GM11168 (cell line): Measurements from ENCODE around the gene DAGLB.
"Not testable (repeated sequence)": the region's sequence is repeated elsewhere in the genome, so short reads cannot be mapped to it uniquely, and the experiment has no call there.

Source experiments
- in situ Hi-C: fragments of 300-500 bp; cut with MboI; formaldehyde crosslinking; loops from one replicate; pipeline ENCODE4 v1.12.0; 2022; ENCODE audit warnings: low sequenced_read_pairs; ENCODE audit not compliant: unreplicated experiment

Gene DAGLB

DNA sequence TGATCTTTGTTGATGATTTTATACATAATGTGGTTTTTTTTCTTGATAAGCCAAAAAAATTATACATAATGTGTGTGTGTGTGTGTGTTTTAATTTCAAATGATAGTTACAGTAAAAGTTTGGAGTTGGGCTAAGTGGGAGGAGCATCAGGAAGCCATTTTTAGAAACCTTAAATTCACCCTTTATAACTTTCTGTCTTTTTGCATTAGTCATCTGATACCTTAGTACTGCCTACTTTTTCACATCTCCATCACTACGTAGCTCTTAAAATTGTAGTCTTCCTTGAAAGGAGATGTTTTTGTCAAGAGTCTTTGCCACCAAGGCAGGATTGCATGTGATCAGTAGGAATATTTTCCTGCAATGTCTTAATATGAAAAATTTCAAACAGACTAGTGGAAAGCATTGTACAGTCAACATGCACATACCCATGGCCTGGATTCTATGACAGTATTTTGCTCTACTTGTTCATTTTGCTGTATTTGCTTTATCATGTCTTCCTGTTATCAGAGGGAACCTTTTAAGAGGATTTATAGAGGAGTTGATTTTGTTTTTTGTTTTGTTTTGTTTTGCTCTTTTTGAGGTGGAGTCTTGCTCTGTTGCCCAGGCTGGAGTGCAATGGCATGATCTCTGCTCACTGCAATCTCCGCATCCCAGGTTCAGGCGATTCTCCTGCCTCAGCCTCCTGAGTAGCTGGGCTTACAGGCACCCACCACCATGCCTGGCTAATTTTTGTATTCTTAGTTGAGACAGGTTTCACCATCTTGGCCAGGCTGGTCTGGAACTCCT lies 67.3 kb downstream of the DAGLB start:
- in situ Hi-C loops, result no loop called here

DNA sequence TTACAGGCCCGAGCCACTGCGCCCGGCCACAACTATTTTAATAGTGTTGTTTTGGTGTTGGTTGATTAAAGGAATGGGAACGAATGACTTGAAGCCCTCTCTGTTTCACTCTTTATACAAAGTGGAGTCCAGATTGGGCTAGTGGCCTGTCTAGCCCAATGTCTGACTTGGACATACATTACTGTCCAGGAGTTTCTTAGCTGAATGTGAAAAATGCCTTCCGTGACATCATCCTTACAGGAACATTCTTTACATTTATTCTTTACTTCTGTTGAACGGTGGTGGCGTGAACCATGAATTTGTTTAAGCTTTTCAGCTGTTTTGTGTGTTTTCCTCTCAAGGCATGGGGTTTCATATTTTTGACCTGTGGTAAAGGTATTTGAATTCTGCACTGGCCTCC lies 67.9 kb downstream of the DAGLB start:
- in situ Hi-C loops, result no loop called here

DNA sequence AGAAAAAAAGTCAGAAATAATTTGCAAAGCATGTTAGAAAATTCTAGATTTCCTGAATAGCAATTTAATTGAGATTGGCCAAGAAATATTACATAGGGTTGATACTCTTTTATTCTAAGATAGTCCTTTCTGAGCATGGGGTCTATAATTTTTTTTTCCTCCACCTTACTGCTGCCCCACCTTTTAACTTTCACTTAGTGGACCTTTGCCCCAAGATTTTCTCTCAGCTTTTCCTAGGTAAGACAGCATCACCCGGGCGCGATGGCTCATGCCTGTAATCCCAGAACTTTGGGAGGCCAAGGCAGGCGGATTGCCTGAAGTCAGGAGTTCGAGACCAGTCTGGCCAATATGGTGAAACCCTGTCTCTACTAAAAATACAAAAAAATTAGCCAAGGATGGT lies 69.2 kb downstream of the DAGLB start:
- in situ Hi-C loops, result not testable (repeated sequence)

GRCh38 chr7:6376820-6377219 lies 70.9 kb downstream of the DAGLB start:
- in situ Hi-C loops, result no loop called here

GRCh38 chr7:6375348-6376101 lies 72.2 kb downstream of the DAGLB start:
- in situ Hi-C loops, result no loop called here

DNA sequence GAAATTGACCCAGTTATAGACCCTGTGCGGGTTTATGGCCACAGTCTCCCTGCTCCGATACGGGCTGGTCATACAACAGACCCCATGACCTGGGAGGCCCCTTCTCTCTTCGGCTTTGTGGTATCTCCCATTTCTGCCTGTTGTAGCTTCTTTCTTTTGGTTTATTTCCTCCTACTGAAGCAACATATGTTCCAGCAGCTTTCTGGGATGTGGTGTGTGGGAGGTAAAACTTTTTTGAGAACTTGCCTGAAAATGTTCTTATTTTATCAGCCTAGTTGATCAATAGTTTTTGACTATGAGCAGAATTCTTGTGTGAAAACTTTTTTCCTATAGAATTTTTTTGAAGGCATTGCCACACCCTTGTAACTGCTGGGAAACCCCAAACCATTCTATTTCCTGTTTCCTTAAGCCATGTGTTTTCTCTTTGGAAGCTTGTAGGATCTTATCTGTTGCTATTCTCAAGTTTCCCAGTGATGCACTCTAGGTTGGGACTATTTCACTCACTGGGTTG lies 80.0 kb downstream of the DAGLB start:
- in situ Hi-C loops, result no loop called here

GRCh38 chr7:6365451-6365850 lies 82.3 kb downstream of the DAGLB start:
- in situ Hi-C loops, result no loop called here

DNA sequence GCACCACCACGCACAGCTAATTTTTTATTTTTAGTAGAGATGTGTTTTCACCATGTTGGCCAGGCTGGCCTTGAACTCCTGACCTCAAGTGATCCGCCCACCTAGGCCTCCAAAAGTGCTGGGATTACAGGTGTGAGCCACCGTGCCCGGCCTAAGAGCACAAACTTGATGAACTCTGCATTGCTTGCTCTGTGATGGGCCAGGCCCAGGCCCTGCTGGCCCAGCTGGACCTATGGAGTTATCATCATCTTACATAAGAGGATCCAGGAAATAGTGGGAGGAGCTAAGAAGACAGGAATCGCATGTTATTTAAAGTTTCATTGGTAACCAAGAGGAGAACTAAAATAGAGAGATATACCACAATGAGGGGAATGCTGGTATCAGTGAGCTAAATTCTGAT lies 86.9 kb downstream of the DAGLB start:
- in situ Hi-C loops, result no loop called here

DNA sequence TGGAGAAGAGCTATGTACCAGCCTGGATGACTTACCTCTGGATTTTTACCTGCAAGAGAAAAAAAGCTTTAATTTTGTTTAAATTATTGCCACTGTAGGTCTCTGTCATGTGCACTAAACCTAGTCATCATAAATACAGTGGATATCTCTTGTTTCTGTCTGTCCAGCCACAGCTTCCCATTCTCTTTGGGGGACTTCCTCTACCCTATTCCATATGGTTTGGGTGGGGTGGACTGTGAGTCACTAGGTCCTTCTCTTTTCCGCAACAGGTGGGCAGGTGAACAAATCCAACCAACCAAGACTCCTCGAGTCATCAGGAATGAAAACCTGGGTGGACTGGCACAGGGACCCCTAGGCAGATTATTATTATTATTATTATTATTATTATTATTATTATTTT lies 88.0 kb downstream of the DAGLB start:
- in situ Hi-C loops, result no loop called here
